ENCODE data around the gene PCTP. TPM values are rescaled to one million over a fixed set of nuclear protein-coding genes. Genes with fewer than 3 reads are reported as not detected.

The PCTP gene
- total RNA-seq, 1 experiment from 2014 or later: 17.1 TPM

DNA sequence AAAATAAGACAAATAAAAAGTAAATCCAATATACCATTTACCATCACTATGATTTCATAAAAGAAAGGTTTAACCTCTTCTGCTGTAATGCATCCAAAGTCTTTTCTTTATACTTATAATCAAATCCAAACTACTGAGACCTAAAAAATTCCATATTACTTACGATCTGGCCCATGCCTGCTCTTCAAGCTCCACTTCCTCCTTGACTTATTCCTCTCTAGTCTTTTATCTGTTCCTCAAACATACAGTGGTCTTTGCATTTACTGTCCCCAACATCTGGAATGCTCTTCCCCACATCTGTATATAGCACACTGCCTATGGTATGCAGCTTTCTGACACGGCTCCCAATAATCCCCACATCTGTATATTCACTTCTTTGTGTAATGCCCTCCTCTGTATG, 33.8 kb downstream of the PCTP start:
- Histone ChIP-seq H3K56ac (ENCODE audit: insufficient read length, low read depth, low read length) (no peak overlapping the region), H2BK120ac (ENCODE audit: low read depth, low read length, poor library complexity, severe bottlenecking) (no peak overlapping the region), H3K23ac (ENCODE audit: insufficient read length, low read depth, low read length) (no peak overlapping the region), H3K9me3 (ENCODE audit: control insufficient read depth, low read depth, low read length) (no peaks in the 10 kb centered on the region), H3K14ac (ENCODE audit: insufficient read depth, low read length) (no peak overlapping the region), H3K27me3 (ENCODE audit: insufficient read depth, low read length) (no peaks in the 10 kb centered on the region), H2BK12ac (ENCODE audit: insufficient read length, low read depth, low read length) (no peak overlapping the region), H3K79me1 (ENCODE audit: insufficient read depth, low read depth, low read length, poor library complexity, severe bottlenecking) (no peaks in the 10 kb centered on the region), H2BK15ac (ENCODE audit: low read depth, low read length) (no peak overlapping the region), H4K8ac (replicated peaks; ENCODE audit: insufficient read length, low read depth, low read length) (no peak overlapping the region), H2BK5ac (ENCODE audit: insufficient read length, low read length) (no peak overlapping the region), H3K4me1 (ENCODE audit: insufficient read depth, low read length) (no peaks in the 10 kb centered on the region), H4K5ac (ENCODE audit: insufficient read length, low read depth, low read length) (no peak overlapping the region), H3K4ac (ENCODE audit: low read depth, low read length) (no peak overlapping the region), H3K18ac (ENCODE audit: insufficient read length, low read depth, low read length) (no peak overlapping the region), H3K4me2 (ENCODE audit: insufficient read depth, insufficient read length, low read length) (no peak overlapping the region), H4K20me1 (ENCODE audit: control insufficient read depth, insufficient read depth, insufficient read length) (peaks cover 3% of the 10 kb centered on the region), H3K9ac (ENCODE audit: extremely low read depth, insufficient read length, low read length) (no peak overlapping the region), H3K23me2 (ENCODE audit: insufficient read length, low read depth, low read length, poor library complexity, severe bottlenecking) (no peaks in the 10 kb centered on the region), H2BK20ac (ENCODE audit: low read depth, low read length, poor library complexity, severe bottlenecking) (no peak overlapping the region), H2AFZ (ENCODE audit: low read length) (no peak overlapping the region), H4K91ac (ENCODE audit: insufficient read length, low read depth, low read length) (no peak overlapping the region), H2AK5ac (ENCODE audit: insufficient read length, low read length) (no peak overlapping the region), H3K27ac (ENCODE audit: insufficient read length, low read depth, low read length) (no peak overlapping the region), H3T11ph (ENCODE audit: low read length) (no peak overlapping the region), H3K79me2 (ENCODE audit: insufficient read depth, low read length) (no peaks in the 10 kb centered on the region)
- no peaks in the 10 kb centered on the region for H3K27me3 Mint-ChIP-seq (ENCODE audit: low read depth)
- WGBS (ENCODE audit: extremely low coverage, insufficient read length, low lambda C conversion rate): no CpG with 5 or more reads among the region's 2 CpGs
- no peaks in the 10 kb centered on the region for H3K9me3 Mint-ChIP-seq
- H3K36me3 Mint-ChIP-seq (ENCODE audit: insufficient read depth in 1 of 3, low read depth in 3 of 3): no peaks in the 10 kb centered on the region; a peak in 1 of 7 replicates
- peaks cover 3 to 5% of the 10 kb centered on the region in 2 experiments for H3K4me1 Mint-ChIP-seq
- TF ChIP-seq CTCF (conservative IDR thresholded peaks at IDR 0.05): no peak
- no peak overlapping the region for H3K4me3 Mint-ChIP-seq
- DNase-seq: no peak
- no peak overlapping the region for H3K27ac Mint-ChIP-seq
